K562 (cell line): ENCODE measurements around the gene SLAMF7. TPM values are rescaled to one million over a fixed set of nuclear protein-coding genes. Genes with fewer than 3 reads are reported as not detected.

Source experiments
- CBFA2T3 ChIP-seq: fragments of 450-650 bp; IDR thresholded peaks from 2 replicates; pipeline ENCODE4 v1.6.1; 2017
- CBX5 ChIP-seq: IDR thresholded peaks from 2 replicates; pipeline ENCODE4 v1.6.1; 2014; ENCODE audit warnings: low read depth, borderline replicate concordance
- ESRRA ChIP-seq: fragments of 450-650 bp; IDR thresholded peaks from 2 replicates; pipeline ENCODE4 v1.6.1; 2014; ENCODE audit warnings: low read depth, mild to moderate bottlenecking, moderate library complexity, borderline replicate concordance
- GTF2A2 ChIP-seq: IDR thresholded peaks from 2 replicates; pipeline ENCODE4 v1.6.1; 2016; ENCODE audit warnings: mild to moderate bottlenecking, missing genetic modification characterization, missing compliant biosample characterization
- MAFG ChIP-seq: fragments of 450-650 bp; conservative IDR thresholded peaks from 2 replicates; pipeline ENCODE4 v1.6.1; 2016; ENCODE audit warnings: missing genetic modification characterization, missing compliant biosample characterization
- MCM2 ChIP-seq: fragments of 450-650 bp; IDR thresholded peaks from 2 replicates; pipeline ENCODE4 v1.6.1; 2017; ENCODE audit warnings: low read depth, mild to moderate bottlenecking
- NFE2 ChIP-seq: IDR thresholded peaks from 2 replicates; pipeline ENCODE4 v1.6.1; 2014; ENCODE audit warnings: antibody characterized with exemption, low read depth
- NFE2L1 ChIP-seq: fragments of 450-650 bp; IDR thresholded peaks from 2 replicates; pipeline ENCODE4 v1.6.1; 2016; ENCODE audit warnings: missing genetic modification characterization, low read depth, mild to moderate bottlenecking, missing compliant biosample characterization, moderate library complexity, borderline replicate concordance
- POLR2A ChIP-seq: fragments of 450-650 bp; conservative IDR thresholded peaks from 2 replicates; pipeline ENCODE4 v1.6.1; 2016
- POLR2G ChIP-seq: fragments of 200-400 bp; formaldehyde crosslinking; IDR thresholded peaks from 2 replicates; pipeline ENCODE4 v1.6.1; 2017; ENCODE audit warnings: low read depth, mild to moderate bottlenecking, antibody characterized with exemption, low read length, moderate library complexity
- SIN3B ChIP-seq: fragments of 450-650 bp; IDR thresholded peaks from 2 replicates; pipeline ENCODE4 v1.6.1; 2017; ENCODE audit warnings: low read depth, mild to moderate bottlenecking, moderate library complexity
- YY1 ChIP-seq, 3 experiments: IDR thresholded peaks; 2 replicates each; pipeline ENCODE4 v1.6.1; 2011; ENCODE audit warnings: low read length in 2 of 3, mild to moderate bottlenecking in 2 of 3, moderate library complexity in 2 of 3, borderline replicate concordance in 1 of 3, control low read depth in 1 of 3, low read depth in 1 of 3; ENCODE audit not compliant: insufficient read depth in 3 of 3, insufficient replicate concordance in 2 of 3, control insufficient read depth in 1 of 3, insufficient read length in 1 of 3; ENCODE audit errors: extremely low read depth in 1 of 3
- ZNF263 ChIP-seq: sonication (generic); formaldehyde crosslinking; IDR thresholded peaks from 2 replicates; pipeline ENCODE4 v1.8.0; 2022; ENCODE audit warnings: mild to moderate bottlenecking, missing genetic modification reagents, borderline replicate concordance
- ZNF77 ChIP-seq: fragments of 250-450 bp; sonication (Bioruptor Pico); IDR thresholded peaks from 2 replicates; pipeline ENCODE4 v1.5.0; 2020
- polyA plus RNA-seq, 8 experiments: library from polyadenylated mRNA; depleted of rRNA in 4 of 8; stranded (reverse) in 5 of 8; unstranded in 3 of 8; fragments of >200 nt; fragmentation: Nextera tagmentation in 2 of 8; fragmentation: Illumina TruSeq in 1 of 8; extraction: Ambion mirVana in 2 of 8; extraction: Trizol in 1 of 8; gene quantifications; 2 replicates each; pipeline versions ENCODE4 v1.2.1 to v1.2.3, GENCODE V29; 2011 to 2014; ENCODE audit warnings: inconsistent platforms in 1 of 8, missing spikeins in 1 of 8
- total RNA-seq, 7 experiments: library from RNA; depleted of rRNA in 6 of 7; stranded (reverse); fragments of >200 nt in 6 of 7; fragmentation: Illumina TruSeq in 2 of 7; extraction: Trizol in 2 of 7; gene quantifications; 2 replicates each; pipeline versions ENCODE4 v1.2.1 to v1.2.3, GENCODE V29; 2011 to 2021; ENCODE audit warnings: low replicate concordance in 1 of 7
- TF ChIP-seq, protein P1 (sequence below), 2 experiments: fragments of 450-650 bp in 1 of 2; sonication (generic) in 1 of 2; formaldehyde crosslinking; conservative IDR thresholded peaks; 2 replicates each; pipeline versions ENCODE4 v1.4.0 to v1.8.1; 2020 to 2022; ENCODE audit warnings: mild to moderate bottlenecking in 1 of 2, missing genetic modification reagents in 1 of 2
- TF ChIP-seq, protein P2 (sequence below), 2 experiments: fragments of 450-650 bp in 1 of 2; sonication (generic) in 1 of 2; formaldehyde crosslinking in 1 of 2; IDR thresholded peaks in 1 of 2; conservative IDR thresholded peaks in 1 of 2; 2 replicates each; pipeline versions ENCODE4 v1.6.1 to v1.8.1; 2016 to 2023; ENCODE audit warnings: mild to moderate bottlenecking in 2 of 2, moderate library complexity in 2 of 2, inconsistent platforms in 1 of 2, missing genetic modification reagents in 1 of 2
- TF ChIP-seq, protein P3 (sequence below): fragments of 450-650 bp; IDR thresholded peaks from 2 replicates; pipeline ENCODE4 v1.6.1; 2017; ENCODE audit warnings: antibody characterized with exemption, mild to moderate bottlenecking
- TF ChIP-seq, protein P4 (sequence below): IDR thresholded peaks from 2 replicates; pipeline ENCODE4 v1.6.1; 2011; ENCODE audit not compliant: insufficient read length; ENCODE audit errors: extremely low read depth
- TF ChIP-seq, protein P5 (sequence below): sonication (generic); IDR thresholded peaks from 2 replicates; pipeline ENCODE4 v1.6.1; 2016

SLAMF7 gene
- total and polyA plus RNA-seq, 9 of the 15 experiments (the other 6 are each of a cell fraction or from before 2014, with no cell fraction given): 0.11 to 1.2 (median 0.22) TPM; not detected in 2

DNA sequence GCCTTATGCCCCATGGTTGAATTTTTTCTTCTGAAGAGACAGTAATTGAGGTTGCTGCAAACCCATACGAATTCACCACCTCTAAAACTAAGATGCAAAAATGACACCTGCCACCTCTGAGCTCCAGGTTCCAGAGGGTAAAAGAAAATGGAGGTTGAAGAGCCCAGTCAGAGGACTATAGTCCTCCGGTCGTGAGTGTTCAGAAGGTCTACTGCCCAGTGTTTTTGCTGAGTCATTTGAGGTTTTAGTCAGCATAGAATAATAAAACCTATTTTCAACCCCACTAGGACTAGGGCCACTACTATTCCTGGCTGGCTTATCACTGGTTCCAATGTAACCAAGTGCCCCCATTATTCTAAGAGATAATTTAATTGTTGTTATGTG lies 12.9 kb upstream of the SLAMF7 start (continued):
- TF ChIP-seq, protein P1, sequence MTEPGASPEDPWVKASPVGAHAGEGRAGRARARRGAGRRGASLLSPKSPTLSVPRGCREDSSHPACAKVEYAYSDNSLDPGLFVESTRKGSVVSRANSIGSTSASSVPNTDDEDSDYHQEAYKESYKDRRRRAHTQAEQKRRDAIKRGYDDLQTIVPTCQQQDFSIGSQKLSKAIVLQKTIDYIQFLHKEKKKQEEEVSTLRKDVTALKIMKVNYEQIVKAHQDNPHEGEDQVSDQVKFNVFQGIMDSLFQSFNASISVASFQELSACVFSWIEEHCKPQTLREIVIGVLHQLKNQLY (CRISPR knock-in tag; conservative IDR thresholded peaks at IDR 0.05): no peak
- TF ChIP-seq POLR2A: peak; percentile 87
- no peak for TF ChIP-seq ESRRA
- peak; percentile 7; the same call in 1 of the 2 replicates for TF ChIP-seq CBFA2T3
- no peak for TF ChIP-seq ZNF77 (CRISPR knock-in tag)
- TF ChIP-seq GTF2A2 (tag): peak; percentile 71; the same call in 1 of the 2 replicates
- no peak for TF ChIP-seq MCM2
- peak; percentile 32; the same call in 1 of the 2 replicates for TF ChIP-seq POLR2G
- TF ChIP-seq ZNF263 (CRISPR knock-in tag): no peak
- TF ChIP-seq, protein P2, sequence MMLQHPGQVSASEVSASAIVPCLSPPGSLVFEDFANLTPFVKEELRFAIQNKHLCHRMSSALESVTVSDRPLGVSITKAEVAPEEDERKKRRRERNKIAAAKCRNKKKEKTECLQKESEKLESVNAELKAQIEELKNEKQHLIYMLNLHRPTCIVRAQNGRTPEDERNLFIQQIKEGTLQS (IDR thresholded peaks at IDR 0.05): peak; percentile 16; the same call in 1 of the 2 replicates
- TF ChIP-seq, protein P2 (CRISPR knock-in tag; conservative IDR thresholded peaks at IDR 0.05): no peak
- TF ChIP-seq NFE2L1: peak; percentile 98
- TF ChIP-seq CBX5: no peak
- TF ChIP-seq, protein P3, sequence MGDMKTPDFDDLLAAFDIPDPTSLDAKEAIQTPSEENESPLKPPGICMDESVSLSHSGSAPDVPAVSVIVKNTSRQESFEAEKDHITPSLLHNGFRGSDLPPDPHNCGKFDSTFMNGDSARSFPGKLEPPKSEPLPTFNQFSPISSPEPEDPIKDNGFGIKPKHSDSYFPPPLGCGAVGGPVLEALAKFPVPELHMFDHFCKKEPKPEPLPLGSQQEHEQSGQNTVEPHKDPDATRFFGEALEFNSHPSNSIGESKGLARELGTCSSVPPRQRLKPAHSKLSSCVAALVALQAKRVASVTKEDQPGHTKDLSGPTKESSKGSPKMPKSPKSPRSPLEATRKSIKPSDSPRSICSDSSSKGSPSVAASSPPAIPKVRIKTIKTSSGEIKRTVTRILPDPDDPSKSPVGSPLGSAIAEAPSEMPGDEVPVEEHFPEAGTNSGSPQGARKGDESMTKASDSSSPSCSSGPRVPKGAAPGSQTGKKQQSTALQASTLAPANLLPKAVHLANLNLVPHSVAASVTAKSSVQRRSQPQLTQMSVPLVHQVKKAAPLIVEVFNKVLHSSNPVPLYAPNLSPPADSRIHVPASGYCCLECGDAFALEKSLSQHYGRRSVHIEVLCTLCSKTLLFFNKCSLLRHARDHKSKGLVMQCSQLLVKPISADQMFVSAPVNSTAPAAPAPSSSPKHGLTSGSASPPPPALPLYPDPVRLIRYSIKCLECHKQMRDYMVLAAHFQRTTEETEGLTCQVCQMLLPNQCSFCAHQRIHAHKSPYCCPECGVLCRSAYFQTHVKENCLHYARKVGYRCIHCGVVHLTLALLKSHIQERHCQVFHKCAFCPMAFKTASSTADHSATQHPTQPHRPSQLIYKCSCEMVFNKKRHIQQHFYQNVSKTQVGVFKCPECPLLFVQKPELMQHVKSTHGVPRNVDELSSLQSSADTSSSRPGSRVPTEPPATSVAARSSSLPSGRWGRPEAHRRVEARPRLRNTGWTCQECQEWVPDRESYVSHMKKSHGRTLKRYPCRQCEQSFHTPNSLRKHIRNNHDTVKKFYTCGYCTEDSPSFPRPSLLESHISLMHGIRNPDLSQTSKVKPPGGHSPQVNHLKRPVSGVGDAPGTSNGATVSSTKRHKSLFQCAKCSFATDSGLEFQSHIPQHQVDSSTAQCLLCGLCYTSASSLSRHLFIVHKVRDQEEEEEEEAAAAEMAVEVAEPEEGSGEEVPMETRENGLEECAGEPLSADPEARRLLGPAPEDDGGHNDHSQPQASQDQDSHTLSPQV: peak; percentile 63
- TF ChIP-seq SIN3B: no peak
- TF ChIP-seq, protein P4, sequence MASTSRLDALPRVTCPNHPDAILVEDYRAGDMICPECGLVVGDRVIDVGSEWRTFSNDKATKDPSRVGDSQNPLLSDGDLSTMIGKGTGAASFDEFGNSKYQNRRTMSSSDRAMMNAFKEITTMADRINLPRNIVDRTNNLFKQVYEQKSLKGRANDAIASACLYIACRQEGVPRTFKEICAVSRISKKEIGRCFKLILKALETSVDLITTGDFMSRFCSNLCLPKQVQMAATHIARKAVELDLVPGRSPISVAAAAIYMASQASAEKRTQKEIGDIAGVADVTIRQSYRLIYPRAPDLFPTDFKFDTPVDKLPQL: peak; percentile 86
- TF ChIP-seq, protein P5, sequence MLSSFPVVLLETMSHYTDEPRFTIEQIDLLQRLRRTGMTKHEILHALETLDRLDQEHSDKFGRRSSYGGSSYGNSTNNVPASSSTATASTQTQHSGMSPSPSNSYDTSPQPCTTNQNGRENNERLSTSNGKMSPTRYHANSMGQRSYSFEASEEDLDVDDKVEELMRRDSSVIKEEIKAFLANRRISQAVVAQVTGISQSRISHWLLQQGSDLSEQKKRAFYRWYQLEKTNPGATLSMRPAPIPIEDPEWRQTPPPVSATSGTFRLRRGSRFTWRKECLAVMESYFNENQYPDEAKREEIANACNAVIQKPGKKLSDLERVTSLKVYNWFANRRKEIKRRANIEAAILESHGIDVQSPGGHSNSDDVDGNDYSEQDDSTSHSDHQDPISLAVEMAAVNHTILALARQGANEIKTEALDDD: no peak
- peak; percentile 99 for TF ChIP-seq MAFG (tag)
- peak in 1 of 3 experiments; percentile 80 for TF ChIP-seq YY1 (IDR thresholded peaks at IDR 0.05; ENCODE audit: borderline replicate concordance in 1 of 3, control insufficient read depth in 1 of 3, extremely low read depth in 1 of 3, insufficient read depth in 3 of 3, insufficient read length in 1 of 3, insufficient replicate concordance in 2 of 3, low read depth in 1 of 3, low read length in 2 of 3)
- TF ChIP-seq NFE2: peak; percentile 97
